Left hindlimb (tissue), 1 donor: ENCODE measurements around the gene FUBP3.

Experiments
- DNase-seq: peaks from one replicate; pipeline ENCODE4 v3.0.0-alpha.2; 2018

Gene FUBP3, protein sequence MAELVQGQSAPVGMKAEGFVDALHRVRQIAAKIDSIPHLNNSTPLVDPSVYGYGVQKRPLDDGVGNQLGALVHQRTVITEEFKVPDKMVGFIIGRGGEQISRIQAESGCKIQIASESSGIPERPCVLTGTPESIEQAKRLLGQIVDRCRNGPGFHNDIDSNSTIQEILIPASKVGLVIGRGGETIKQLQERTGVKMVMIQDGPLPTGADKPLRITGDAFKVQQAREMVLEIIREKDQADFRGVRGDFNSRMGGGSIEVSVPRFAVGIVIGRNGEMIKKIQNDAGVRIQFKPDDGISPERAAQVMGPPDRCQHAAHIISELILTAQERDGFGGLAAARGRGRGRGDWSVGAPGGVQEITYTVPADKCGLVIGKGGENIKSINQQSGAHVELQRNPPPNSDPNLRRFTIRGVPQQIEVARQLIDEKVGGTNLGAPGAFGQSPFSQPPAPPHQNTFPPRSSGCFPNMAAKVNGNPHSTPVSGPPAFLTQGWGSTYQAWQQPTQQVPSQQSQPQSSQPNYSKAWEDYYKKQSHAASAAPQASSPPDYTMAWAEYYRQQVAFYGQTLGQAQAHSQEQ

DNA sequence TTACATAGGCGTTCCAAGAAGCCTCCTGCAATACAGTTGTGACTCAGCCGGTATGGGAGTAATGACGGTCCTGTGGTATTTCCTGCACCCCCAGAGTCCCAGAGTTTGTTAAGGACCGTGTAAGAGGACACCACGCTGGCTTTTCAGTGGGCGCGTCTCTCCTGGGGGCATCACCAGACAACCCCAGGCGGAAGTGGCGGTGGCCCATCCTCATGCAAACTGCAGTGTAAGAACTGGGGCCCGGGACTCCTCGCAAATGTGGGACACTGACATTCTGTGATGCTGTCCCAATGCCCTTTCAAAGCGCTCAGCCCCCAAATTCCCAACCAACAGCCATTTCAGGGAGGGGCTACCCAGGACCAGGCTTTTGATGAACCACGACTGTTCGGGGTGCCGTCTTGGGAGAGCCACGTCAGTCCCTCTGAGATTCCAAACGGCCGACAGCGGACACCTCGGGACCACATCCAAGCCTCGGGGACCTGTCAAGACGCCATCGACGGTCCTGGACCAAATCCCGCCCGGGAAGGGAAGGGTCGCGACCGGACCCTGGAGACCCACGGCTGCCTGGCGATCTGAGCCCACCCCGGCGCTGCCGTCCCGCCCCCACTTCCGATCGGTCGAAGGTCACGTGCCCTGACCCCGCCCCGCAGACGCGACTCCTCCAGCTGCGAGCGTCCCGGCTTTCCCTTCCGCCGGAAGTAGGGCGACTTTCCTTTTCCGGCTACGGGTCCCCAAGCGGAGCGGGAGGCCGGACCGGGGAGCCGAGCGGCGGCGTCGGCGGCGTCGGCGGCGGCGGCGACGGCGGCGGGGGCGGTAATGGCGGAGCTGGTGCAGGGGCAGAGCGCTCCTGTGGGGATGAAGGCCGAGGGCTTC lies at the start of gene FUBP3:
FUBP3 (plus strand) TSS at position 713 of the 873 bp plus-strand sequence; CDS start at position 817, 104 bp downstream.
- peak; percentile 95 for DNase-seq

DNA sequence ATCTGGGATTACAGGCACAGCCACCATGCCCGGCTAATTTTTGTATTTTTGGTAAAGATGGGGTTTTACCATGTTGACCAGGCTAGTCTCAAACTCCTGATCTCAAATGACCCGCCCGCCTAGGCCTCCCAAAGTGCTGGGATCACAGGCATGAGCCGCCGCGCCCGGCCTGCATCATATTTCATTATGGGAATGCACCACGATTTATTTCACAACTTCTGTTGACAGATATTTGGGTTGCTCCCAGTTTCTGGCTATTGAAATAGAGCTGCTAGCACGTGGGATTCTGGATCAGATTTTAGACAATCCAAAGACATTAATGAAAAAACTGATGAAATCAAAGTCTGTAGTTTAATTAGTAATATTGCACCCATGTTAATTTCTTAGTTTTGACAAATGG lies 48.4 kb upstream of the FUBP3 start:
- no peak for DNase-seq

DNA sequence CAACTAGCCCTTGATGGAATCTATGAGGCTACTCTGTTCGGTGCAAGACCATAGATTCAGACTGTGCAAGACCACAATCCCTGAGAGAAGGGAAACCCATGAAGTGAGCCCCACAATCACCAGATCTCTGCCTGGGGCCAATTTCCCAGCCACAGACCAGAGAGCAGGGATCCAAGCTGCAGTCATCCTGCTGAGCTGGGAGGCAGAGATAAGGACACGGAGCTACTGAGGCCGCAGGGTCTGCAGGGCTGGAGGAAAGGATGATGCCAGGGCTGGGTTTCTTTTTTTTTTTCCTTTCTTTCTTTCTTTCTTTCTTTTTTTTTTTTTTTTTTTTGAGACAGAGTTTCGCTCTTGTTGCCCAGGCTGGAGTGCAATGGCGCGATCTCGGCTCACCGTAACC lies 47.7 kb upstream of the FUBP3 start:
- no peak for DNase-seq

DNA sequence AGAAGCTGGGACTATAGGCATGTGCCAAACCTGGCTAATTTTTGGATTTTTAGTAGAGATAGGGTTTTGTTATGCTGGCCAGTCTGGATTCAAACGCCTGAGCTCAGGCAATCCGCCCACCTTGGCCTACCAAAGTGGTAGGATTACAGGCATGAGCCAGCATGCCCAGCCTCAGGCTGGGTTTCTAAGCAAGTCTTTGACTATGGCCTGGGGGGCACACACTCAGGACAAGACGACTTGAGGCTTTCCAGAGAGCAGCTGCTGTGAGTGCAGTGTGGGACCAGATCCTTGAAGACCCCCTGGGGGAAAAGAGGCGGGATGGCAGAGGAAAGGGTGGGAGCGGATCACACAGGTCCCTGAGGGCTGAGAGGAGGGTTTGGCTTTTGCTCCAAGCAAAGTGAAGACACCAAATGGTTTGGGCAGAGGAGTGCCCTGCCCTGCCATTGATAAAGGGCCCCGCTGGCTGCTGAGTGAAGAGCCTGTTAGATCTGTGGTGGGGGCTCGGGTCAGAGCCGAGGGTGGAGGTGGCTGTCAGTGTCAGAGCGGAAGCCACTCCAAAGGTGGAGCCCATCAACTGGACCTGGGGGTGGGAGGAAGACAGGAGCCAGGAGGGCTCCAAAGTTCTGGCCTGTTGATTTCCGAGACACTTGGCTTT lies 46.8 kb upstream of the FUBP3 start:
- DNase-seq = no peak

DNA sequence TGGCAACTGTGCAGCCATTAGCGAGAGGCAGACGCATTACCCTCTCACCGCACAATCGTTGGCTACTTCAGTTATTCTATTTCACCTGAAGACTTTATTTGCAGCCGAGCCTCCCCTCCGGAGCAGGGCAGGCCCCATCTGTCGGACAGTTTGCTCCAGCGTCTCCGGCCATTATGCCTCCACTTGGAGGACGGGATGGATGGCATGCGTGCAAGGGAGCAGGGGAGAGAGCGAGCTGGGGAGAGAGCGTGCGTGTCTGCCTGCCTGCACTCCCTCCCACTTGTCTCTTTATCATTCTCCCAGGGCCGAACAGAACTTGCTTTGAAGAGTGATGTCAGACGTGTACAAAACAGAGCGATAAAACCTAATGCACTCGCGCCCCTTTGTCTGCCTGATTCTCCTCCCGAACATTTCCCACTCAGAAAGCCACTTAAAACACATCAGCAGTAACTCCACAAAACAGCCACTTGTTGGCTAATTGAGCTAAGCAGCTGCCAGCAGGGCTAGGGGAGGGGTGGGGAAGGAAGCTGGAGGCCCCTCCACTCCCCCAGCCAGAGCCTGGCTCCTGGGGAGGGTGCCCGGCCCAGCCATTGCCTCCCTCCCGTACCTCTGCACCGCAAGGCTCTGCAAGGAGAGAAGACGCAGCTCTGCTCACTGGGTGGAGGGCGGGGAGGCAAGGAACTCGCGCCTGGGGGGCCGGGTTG lies 43.4 kb upstream of the FUBP3 start:
- DNase-seq = no peak

DNA sequence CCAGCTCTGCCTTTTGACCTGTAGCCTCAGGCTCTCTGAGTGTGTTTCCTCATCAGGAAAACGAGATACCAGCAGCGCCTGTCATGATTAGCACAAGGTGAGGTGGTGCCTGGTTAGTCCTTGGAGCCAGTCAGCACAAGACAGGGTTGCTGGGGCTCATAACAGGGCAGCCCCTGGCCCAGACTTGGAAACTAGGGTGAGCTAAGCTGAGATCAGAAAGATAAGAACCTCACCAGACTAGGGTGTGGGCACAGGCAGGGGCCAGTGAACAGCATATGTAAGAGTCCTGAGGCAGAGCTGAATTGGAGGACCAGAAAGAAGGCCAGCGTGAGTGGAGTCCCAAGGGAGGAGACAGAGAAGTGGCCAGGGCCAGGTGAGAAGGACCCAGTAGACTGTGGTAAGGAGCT lies 42.7 kb upstream of the FUBP3 start:
- no peak for DNase-seq

DNA sequence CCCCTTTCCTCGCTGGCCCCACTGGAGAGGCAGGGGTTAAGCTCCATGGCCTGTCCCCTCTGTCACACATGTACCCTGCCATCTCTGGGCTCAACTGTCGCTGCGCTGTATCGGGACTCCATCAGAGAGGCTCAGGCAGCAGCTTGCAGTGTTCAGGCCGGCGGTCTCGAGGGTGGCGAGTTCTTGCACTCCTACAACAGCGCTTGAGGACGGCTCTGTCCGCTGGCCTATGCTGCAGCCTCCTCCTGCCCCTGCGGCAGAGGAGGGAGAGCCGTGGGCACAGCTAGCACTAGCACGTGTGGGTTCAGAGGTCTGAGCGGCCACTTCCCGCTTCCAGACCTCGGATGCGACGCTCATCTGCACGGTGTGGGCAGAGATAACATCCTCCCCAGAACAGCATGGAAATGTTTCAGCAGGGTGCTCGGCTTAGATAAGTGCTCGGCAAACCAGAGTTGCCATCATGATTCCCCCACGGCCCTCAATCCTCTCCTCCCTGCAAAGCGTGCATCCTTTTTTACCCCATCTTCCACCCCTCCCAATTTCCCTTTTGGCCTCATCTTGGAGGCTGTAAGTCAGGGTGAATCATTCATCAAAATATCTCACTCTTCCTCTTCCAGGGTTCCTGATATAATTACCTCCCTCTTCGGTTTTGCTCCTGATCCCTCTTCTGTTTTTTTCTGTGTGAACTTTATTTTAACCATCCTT lies 41.9 kb upstream of the FUBP3 start:
- DNase-seq = no peak

DNA sequence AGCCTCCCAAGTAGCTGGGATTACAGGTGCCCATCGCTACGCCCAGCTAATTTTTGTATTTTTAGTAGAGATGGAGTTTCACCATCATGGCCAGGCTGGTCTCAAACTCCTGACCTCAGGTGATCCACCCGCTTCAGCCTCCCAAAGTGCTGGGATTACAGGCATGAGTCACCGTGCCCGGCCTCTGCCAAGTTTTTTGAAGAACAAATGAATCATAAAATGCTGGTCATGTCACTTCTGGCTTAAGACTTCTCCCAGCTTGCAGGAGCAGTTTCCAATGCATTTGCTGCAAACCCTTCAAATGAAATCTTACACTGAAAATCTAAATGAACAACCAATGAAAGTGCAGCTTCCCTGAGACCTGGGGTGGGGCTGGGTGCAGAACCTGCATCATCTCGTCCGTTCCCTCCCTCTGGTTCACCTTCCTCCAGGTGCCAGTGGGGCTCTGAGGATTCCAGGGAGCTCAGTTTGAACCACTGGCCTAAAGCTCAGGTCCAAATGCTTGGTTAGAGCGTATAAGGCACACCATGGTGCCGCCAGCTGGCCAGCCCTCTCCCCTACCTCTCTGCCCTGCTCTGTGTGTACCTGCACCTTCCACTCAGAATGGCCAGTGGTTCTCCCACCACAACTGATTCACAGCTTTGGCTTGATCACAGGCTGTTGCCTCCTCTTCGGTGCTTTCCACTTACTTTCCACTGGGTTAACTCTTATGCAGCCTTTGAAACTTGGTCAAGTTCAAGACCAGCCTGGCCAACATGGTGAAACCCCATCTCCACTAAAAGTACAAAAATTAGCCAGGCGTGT lies 39.8 kb upstream of the FUBP3 start:
- no peak for DNase-seq

DNA sequence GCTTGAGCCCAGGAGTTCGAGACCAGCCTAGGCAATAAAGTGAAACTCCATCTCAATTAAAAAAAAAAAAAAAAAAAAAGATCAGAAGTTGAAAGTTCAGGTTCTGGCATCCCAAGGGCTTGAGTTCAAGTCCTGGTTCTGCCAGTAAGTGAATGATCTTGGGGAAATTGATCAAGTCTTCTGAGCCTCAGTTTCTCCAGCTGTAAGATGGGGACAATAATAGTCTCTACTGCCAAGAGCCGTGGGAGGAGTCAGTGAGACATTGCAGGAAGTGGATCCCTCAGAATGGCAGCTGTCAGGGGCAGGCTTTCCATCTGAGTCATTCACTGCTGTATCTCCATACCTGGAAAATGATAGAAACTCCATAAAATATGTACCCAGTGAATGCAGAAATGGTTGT lies 37.8 kb upstream of the FUBP3 start:
- DNase-seq = no peak

DNA sequence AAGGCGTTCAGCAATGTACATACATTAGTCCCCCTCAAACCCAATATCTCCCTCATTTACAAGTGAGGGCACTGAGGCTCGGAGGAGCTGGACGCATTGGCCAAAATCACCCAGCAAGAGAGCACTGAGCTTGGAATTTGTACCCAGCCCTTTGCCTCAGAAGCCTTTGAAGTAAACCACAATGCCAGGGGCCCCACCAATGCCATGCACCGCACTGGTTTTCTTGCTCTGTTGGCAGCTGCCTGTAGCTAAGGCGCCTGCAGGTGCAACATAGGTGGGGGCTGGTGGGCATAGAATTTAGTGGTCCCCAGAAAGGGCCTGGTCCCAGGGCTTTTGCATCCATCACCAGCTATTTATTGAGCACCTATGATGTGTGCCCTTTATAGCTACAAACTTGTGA lies 37.3 kb upstream of the FUBP3 start:
- DNase-seq = no peak

DNA sequence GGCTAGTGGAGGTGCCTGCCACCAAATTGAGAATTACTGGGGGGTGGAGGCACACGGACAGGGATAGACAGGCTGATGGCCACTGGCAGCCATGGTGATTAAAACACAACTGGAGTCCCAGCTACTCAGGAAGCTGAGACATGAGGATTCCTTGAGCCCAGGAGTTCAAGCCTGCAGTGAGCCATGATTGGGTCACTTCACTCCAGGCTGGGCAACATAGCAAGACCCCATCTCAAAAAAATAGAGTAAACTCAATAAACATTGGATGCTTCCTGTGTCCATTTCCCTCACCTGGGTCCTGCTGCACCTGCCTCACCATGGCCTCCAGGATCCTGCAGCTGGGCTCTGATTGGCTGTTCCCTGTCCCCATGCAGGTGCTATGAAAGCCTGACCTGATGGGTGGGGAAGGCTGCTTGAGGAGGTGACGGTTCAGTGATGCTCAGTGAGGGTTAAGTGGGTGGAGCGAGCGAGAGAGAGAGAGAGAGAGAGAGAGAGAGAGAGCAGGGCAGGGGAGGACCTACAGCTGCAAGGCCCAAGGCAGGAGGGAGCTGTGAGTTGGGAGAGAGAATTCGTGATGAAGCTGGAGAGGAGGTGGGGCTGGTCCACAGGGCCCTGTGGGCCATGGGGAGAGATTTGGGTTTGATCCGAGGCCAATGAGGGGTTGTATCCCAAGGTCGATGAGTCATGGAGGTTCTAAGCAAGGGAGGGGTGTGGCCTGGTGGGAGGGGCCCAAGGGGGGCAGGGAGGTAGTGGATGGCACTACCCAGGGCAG lies 36.7 kb upstream of the FUBP3 start:
- DNase-seq = no peak

DNA sequence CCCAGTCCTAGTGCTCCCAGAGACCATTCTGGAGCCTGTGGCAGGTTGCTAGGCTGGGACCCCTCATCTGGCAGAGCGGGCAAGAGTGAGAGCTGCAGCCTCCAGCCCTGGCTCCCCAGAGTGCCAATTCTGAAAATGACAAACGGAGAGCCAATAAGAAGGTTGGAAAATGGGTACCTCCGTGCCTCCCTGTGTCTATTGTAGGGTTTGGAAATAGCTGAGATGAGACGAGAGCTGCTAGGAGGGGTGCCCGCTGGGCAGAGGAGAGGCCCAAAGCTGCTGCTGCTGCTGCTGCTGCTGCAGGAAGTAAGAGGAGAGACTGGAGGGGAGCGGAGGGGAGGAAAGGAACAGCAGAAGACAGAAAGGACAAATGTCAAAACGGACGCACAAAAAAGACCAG lies 36.0 kb upstream of the FUBP3 start:
- no peak for DNase-seq

DNA sequence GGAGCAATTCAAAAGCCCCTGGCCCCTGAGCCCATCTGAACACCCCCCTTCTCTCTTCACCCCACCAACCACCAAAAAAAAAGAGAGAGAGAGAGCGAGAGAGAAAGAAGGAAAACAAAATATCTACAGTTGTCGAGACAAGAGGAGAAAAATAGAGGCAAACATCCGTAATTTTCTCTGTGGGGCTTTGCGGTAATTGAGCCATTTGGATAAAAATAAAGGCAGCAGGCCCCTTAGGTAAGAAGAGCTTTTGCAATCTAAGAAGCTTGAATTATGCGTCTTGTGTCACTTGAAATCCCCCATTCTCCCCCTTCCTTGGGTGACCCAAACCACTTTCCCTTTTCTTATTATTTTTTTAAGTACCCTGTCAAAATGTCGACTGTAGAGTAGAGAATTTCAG lies 35.5 kb upstream of the FUBP3 start:
- DNase-seq = no peak

DNA sequence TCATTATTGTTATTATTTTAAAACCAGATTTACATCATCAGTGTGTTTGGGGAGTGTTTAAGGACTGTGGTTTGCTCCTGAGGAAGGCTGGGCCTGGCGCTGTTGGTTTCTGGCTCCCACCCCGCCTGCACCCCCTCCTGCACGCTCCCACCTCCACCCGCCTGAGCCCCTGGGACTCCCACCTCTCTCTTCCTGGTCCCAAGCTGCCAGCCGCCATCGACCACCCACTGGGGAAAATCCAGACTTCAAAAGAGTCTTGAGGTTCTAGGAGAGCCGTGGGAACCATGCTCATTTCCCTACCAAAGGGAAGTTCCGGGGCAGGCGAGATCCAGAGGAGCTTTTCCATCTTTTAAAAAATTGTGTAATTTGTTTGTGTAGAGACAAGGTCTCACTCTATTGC lies 35.0 kb upstream of the FUBP3 start:
- DNase-seq = no peak

DNA sequence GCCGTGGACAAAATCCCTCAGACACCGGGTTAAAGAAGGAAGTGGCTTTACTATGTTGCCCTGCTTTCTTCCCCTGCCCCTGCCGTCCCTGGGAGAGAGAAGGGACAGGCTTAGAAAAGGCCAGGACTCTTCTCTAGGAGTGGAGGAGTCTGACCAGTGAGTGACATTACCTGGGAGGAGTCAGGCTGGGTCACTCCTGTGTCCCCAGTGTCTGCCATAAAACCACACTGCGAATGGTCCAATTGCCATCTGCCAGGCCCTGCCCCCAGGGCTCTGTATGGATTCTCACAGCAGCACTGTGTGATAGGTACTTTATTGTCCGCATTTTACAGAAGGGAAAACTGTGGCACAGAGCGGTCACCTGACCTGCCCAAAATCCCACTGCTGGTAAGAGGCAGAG lies 31.3 kb upstream of the FUBP3 start:
- DNase-seq = no peak

DNA sequence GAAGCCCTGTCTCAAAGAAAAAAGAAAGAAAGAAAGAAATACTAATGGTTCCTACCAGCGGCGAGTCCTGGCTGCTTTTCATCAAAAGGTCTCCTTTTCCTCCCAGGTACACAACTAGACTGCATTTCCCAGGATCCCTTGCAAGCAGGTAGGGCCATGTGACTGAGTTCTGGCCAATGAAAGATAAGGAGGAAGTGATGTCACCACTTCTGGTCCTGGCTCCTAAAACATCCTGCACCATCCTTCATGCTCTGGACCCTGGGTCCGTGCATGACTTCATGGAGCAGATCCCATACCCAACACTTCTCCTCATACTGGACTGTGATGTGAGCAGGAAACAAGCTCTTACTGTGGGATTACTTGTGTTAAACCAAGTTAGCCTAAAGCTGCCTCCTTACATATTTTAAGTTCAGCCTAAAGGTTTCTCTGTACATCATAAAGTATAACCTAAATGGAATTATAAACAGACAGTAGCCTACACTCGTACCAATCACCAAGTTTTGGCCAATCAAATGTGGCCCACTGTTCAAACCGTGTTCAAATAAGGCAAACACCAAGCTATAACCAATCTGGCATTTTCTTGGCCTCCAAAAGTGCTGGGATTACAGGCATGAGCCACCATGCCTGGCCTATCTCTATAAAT lies 30.2 kb upstream of the FUBP3 start:
- no peak for DNase-seq

DNA sequence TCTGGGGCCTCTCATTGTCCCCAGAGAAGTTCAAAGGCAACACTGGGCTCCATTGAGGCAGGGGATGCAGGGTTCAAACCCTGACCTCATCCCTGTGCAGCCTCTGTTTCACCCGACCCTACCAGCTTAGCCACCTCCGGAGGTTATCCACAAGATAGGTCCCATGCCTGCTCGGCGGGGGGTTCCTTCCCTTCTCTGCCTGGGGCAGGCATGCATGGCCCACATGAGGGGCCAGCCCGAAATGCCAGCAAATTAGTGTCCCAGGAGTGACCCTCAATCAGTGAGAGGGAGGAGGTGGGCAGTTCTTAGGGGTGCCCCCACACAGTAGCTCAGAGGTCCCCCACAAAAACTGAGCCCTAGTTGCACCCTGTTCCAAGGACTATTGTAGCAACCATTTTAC lies 24.8 kb upstream of the FUBP3 start:
- DNase-seq = no peak

DNA sequence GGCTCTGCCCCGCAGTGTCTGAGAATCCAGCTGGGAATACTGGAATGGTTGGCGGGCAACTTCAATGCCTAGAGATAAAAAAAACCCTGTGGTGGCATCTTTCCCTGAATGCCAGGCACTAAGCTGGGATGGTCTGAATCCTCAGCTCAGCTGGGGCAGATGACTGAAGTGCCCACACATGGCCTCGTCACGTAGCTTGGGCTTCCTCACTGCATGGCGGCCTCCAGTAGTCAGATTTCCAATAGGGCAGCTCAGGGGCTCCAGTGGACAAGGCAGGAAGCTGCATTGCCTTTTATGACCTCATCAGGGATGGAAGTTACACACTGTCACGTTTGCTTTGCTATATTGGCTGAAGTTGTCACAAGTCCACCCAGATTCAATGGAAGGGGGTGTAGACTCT lies 24.3 kb upstream of the FUBP3 start:
- DNase-seq = no peak

DNA sequence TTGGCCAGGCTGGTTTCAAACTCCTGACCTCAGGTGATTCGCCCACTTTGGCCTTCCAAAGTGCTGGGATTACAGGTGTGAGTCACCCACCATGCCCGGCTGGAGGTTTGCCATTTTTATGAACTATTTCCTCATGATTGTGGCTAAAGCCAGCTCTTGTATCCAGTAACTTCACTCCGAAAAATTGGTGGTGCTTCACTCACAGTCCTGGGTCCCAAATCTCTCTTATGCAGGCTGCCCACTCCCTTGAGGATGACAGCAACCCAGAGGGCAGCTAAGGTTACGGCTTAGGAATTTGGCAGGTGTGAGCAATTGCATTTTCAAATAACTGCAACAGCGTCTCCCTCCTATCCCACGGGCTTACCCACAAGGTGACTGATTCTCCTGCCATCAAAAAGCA lies 23.4 kb upstream of the FUBP3 start:
- DNase-seq = no peak
